ENCODE data around the gene LTC4S. TPM values are rescaled to one million over a fixed set of nuclear protein-coding genes. Genes with fewer than 3 reads are reported as not detected.
"Not testable (repeated sequence)": the region's sequence is repeated elsewhere in the genome, so short reads cannot be mapped to it uniquely, and the experiment has no call there.

Gene LTC4S
- total RNA-seq, 2 donors from 2014 or later, result 1.3 to 1.4 TPM

DNA sequence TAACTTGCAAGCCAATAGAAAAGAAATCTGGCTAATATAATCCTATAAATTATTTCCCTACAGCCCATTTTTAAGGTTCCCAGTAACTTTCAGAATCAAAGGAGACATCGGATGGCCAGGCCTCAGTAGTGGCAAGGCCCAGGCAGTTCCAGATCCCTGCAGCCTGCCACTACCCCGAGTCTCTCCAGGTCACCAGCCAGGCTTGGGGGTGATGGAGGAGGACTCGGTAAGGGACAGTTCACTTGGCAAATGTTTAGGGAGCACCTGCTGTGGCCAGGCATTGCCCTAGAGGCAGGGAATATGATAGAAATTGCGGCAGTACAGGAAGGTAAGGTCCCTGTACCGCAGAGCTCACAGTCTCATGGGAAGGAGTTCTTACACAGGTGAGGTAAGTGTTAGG, 15.2 kb upstream of the LTC4S start:
- peak overlapping the region; percentile 54 for H3K27ac Mint-ChIP-seq

GRCh38 chr5:179779826-179780225, 14.0 kb upstream of the LTC4S start:
- H3K27ac Mint-ChIP-seq, result no peak overlapping the region
- H3K36me3 Mint-ChIP-seq (ENCODE audit: low read depth), result peaks cover 55% of the 10 kb centered on the region
- no peaks in the 10 kb centered on the region for H3K4me1 Mint-ChIP-seq
- H3K9me3 Mint-ChIP-seq, result no peaks in the 10 kb centered on the region
- H3K4me3 Mint-ChIP-seq, result no peak overlapping the region
- H3K27me3 Mint-ChIP-seq, result no peaks in the 10 kb centered on the region
- no peak for ATAC-seq (replicated peaks)

More for the DNA sequence above, 15.2 kb upstream of the LTC4S start:
- H3K9me3 Mint-ChIP-seq, result no peaks in the 10 kb centered on the region
- ATAC-seq (replicated peaks), result no peak
- H3K4me1 Mint-ChIP-seq, result no peaks in the 10 kb centered on the region
- peaks cover 67% of the 10 kb centered on the region for H3K36me3 Mint-ChIP-seq (ENCODE audit: low read depth)
- H3K27me3 Mint-ChIP-seq, result no peaks in the 10 kb centered on the region
- no peak overlapping the region for H3K4me3 Mint-ChIP-seq

- no peaks in the 10 kb centered on the region for H3K9me3 Mint-ChIP-seq
- no peak overlapping the region for H3K4me3 Mint-ChIP-seq
- H3K27me3 Mint-ChIP-seq, result no peaks in the 10 kb centered on the region
- H3K36me3 Mint-ChIP-seq (ENCODE audit: low read depth), result peaks cover 50% of the 10 kb centered on the region
- no peak for ATAC-seq (replicated peaks)
- H3K27ac Mint-ChIP-seq, result no peak overlapping the region
- H3K4me1 Mint-ChIP-seq, result no peaks in the 10 kb centered on the region
These were observed 13.4 kb upstream of the LTC4S start for GRCh38 chr5:179780362-179780761.

GRCh38 chr5:179781846-179782245, 11.9 kb upstream of the LTC4S start:
- Mint-ChIP-seq H3K36me3 (ENCODE audit: low read depth) (peaks cover 35% of the 10 kb centered on the region), H3K4me3 (no peak overlapping the region), H3K27me3 (no peaks in the 10 kb centered on the region), H3K4me1 (no peaks in the 10 kb centered on the region), H3K9me3 (no peaks in the 10 kb centered on the region), H3K27ac (peak overlapping the region; percentile 4)
- no peak for ATAC-seq (replicated peaks)

- Mint-ChIP-seq H3K4me3 (no peak overlapping the region), H3K27ac (no peak overlapping the region), H3K4me1 (no peaks in the 10 kb centered on the region), H3K9me3 (no peaks in the 10 kb centered on the region), H3K27me3 (no peaks in the 10 kb centered on the region), H3K36me3 (ENCODE audit: low read depth) (peaks cover 22% of the 10 kb centered on the region)
- ATAC-seq (replicated peaks), result no peak
These were observed 10.7 kb upstream of the LTC4S start for GRCh38 chr5:179783128-179783527.

DNA sequence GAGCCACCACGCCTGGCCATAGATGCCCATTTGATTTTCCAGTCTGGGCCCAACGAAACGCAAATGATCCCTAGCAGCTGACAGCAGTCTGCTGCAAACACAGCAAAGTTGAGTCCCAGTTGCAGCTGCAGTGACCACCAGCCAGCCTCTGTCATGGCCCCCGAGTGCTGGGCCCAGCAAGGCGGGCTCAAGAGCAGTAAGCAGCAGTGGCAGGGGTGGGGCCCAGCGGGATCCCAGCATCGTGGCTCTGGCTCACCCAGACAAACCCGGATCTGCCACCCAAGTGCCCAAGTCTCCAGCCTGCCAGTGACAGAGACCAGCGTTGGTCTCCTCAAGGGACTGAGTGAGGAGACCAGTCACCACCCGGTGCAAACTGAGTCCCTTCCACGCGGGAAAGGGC, 6.9 kb upstream of the LTC4S start:
- Mint-ChIP-seq H3K36me3 (ENCODE audit: low read depth) (no peaks in the 10 kb centered on the region), H3K27me3 (no peaks in the 10 kb centered on the region), H3K4me1 (no peaks in the 10 kb centered on the region), H3K27ac (no peak overlapping the region), H3K9me3 (no peaks in the 10 kb centered on the region), H3K4me3 (no peak overlapping the region)
- no peak for ATAC-seq (replicated peaks)

- H3K27me3 Mint-ChIP-seq, result no peaks in the 10 kb centered on the region
- H3K9me3 Mint-ChIP-seq, result no peaks in the 10 kb centered on the region
- ATAC-seq (replicated peaks), result no peak
- no peaks in the 10 kb centered on the region for H3K36me3 Mint-ChIP-seq (ENCODE audit: low read depth)
- peaks cover 3% of the 10 kb centered on the region for H3K4me1 Mint-ChIP-seq
- no peak overlapping the region for H3K27ac Mint-ChIP-seq
- H3K4me3 Mint-ChIP-seq, result no peak overlapping the region
These were observed 5.5 kb upstream of the LTC4S start for GRCh38 chr5:179788193-179788854.

DNA sequence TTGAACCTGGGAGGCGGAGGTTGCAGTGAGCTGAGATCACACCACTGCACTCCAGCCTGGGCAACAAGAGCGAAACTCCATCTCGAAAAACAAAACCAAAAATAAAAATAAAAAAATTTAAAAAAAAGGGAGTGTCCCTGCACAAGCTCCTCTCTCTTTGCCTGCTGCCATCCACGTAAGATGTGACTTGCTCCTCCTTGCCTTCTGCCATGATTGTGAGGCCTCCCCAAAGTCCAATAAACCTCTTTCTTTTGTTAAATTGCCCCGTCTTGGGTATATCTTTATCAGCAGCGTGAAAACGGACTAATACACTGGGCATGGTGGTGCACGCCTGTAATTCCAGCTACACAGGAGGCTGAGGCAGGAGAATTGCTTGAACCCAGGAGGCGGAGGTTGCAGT, 4.5 kb upstream of the LTC4S start:
- not testable (repeated sequence) for ATAC-seq (replicated peaks); H3K4me3 Mint-ChIP-seq; H3K36me3 Mint-ChIP-seq (ENCODE audit: low read depth); H3K27ac Mint-ChIP-seq; H3K9me3 Mint-ChIP-seq; H3K27me3 Mint-ChIP-seq
- H3K4me1 Mint-ChIP-seq, result peaks cover 12% of the 10 kb centered on the region

GRCh38 chr5:179791881-179792611, 1.7 kb upstream of the LTC4S start:
- H3K4me3 Mint-ChIP-seq, result no peak overlapping the region
- peaks cover 16% of the 10 kb centered on the region for H3K4me1 Mint-ChIP-seq
- H3K27ac Mint-ChIP-seq, result no peak overlapping the region
- no peaks in the 10 kb centered on the region for H3K27me3 Mint-ChIP-seq
- no peaks in the 10 kb centered on the region for H3K9me3 Mint-ChIP-seq
- peaks cover 5% of the 10 kb centered on the region for H3K36me3 Mint-ChIP-seq (ENCODE audit: low read depth)
- no peak for ATAC-seq (replicated peaks)

DNA sequence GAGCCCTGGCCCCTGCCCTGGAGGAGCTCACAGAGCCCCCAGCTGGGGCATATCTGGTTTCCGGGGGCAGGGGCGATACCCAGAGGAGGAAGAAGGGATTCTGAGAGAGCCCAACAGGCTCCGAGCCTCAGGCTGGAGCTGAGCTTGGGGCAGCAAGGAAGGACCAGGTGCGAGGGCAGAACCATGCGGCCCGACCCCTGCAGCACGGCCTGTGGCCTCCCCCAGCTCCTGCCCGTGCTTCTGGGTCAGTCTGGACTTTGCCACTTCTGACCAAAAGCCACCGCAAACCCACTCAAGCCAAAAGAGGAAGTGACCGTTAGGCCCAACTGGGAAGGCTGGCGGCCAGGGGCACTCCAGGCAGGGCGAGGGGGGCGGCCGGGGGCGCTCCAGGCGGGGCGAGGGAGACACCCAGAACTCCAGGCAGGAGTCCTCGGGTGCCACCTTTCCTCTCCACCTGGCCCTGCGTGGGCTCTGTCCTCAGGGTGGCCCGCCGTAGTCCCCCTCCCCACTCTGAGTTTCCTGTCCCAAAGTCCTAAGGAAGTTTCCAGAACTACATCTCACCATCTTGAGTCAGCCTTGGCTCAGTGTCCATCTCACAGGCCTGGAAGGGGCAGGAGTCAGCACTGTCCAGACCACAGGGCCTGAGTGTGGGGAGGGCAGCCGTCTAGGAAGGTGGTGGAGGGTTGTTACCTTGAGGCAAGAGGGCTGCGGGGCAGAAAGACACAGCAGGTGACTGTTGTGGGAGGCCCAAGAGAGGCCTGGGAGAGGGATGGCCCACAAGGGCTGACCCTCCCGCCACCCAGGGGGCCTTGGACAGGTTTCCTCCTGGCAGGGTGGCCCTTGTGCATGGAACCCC, 946 bp upstream of the LTC4S start:
- H3K36me3 Mint-ChIP-seq (ENCODE audit: low read depth), result peaks cover 10% of the 10 kb centered on the region
- peaks cover 17% of the 10 kb centered on the region for H3K4me1 Mint-ChIP-seq
- ATAC-seq (replicated peaks), result no peak
- no peaks in the 10 kb centered on the region for H3K27me3 Mint-ChIP-seq
- peak overlapping the region; percentile 59 for H3K4me3 Mint-ChIP-seq
- H3K9me3 Mint-ChIP-seq, result no peaks in the 10 kb centered on the region
- no peak overlapping the region for H3K27ac Mint-ChIP-seq

- ATAC-seq (replicated peaks), result no peak
- H3K27ac Mint-ChIP-seq, result no peak overlapping the region
These were observed 385 bp downstream of the LTC4S start for GRCh38 chr5:179794171-179794570.

DNA sequence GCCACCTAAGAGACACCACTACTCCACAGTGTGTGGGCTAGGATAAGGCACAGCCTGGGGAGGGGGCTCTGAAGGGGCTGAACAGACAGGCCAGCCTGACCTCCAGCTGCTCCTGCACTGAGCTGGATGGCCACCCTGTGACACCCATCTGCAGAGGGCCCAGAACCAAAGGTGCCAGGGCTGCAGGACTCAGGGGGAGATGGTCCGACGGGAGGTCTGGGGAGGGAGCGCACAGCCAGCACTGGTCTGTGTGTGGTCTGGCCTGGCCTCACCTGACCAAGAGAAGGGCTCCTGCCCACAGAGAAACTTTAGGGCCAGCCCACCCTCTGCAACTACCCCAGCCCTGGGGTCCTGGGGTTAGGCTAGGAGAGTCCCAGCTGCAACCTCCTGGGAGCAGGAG, 789 bp downstream of the LTC4S start:
- no peaks in the 10 kb centered on the region for H3K9me3 Mint-ChIP-seq
- no peak overlapping the region for H3K27ac Mint-ChIP-seq
- H3K4me3 Mint-ChIP-seq, result peak overlapping the region; percentile 59
- H3K4me1 Mint-ChIP-seq, result peaks cover 17% of the 10 kb centered on the region
- no peak for ATAC-seq (replicated peaks)
- no peaks in the 10 kb centered on the region for H3K27me3 Mint-ChIP-seq
- peaks cover 17% of the 10 kb centered on the region for H3K36me3 Mint-ChIP-seq (ENCODE audit: low read depth)

More at GRCh38 chr5:179794171-179794570, 385 bp downstream of the LTC4S start:
- H3K9me3 Mint-ChIP-seq, result no peaks in the 10 kb centered on the region
- peaks cover 17% of the 10 kb centered on the region for H3K4me1 Mint-ChIP-seq
- peak overlapping the region; percentile 59 for H3K4me3 Mint-ChIP-seq
- H3K27me3 Mint-ChIP-seq, result no peaks in the 10 kb centered on the region
- peaks cover 13% of the 10 kb centered on the region for H3K36me3 Mint-ChIP-seq (ENCODE audit: low read depth)

DNA sequence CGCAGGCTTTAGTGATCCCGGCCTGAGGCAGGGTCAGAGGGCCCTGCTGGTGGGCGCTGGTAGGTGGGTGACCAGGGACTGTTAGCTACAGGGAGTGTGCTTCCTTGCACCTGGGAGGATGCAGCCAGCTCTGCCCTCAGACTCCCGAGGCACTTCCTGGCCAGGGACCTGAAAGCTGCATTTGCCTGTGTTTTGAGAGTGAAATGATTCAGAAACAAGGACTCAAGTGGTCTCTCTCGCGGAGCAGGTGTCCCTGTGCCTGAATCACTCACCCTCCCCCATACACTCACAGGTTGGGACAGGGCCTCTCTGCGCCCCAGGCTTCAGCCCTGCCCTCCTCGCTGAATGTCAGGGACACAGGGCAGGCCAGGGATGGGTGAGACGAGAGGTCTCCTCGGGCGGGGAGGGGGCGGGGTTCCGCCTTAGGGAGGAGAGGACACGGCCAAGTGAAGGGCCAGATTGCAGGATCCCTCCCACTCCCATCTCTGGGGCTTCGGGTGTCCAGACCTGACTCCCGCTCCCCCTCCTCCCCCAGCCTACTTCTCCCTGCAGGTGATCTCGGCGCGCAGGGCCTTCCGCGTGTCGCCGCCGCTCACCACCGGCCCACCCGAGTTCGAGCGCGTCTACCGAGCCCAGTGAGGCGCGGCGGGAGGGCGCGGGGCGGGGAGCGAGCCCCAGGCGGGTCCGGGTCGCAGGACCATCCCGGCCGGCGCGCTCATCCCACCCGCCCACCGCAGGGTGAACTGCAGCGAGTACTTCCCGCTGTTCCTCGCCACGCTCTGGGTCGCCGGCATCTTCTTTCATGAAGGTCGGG, 1.5 kb downstream of the LTC4S start:
- peaks cover 17% of the 10 kb centered on the region for H3K4me1 Mint-ChIP-seq
- no peak overlapping the region for H3K27ac Mint-ChIP-seq
- H3K36me3 Mint-ChIP-seq (ENCODE audit: low read depth), result peaks cover 23% of the 10 kb centered on the region
- peak; percentile 20 for ATAC-seq (replicated peaks)
- H3K27me3 Mint-ChIP-seq, result no peaks in the 10 kb centered on the region
- peak overlapping the region; percentile 59 for H3K4me3 Mint-ChIP-seq
- H3K9me3 Mint-ChIP-seq, result no peaks in the 10 kb centered on the region

Measured in activated T-helper 17 cell treated with anti-CD3 and anti-CD28 coated beads, Interleukin-2, amount 50 U/mL, for 72 hours (primary cell).